Fibroblast of the aortic adventitia (primary cell): ENCODE measurements around the gene NFATC1. TPM values are rescaled to one million over a fixed set of nuclear protein-coding genes. Genes with fewer than 3 reads are reported as not detected.

Experiments used
- DNase-seq: peaks from one replicate; pipeline ENCODE4 v3.0.0-alpha.2; 2010; ENCODE audit warnings: low read depth
- H3K4me3 ChIP-seq: 2 replicates; pipeline ENCODE4 v1.5.1; 2011; ENCODE audit warnings: low read depth, mild to moderate bottlenecking, control low read depth, low read length, moderate library complexity
- CTCF ChIP-seq: IDR thresholded peaks from 2 replicates; pipeline ENCODE4 v1.5.1; 2011; ENCODE audit warnings: mild to moderate bottlenecking, low read length, control low read depth, inconsistent platforms; ENCODE audit not compliant: insufficient read depth
- total RNA-seq: library from RNA; depleted of rRNA; stranded (reverse); fragments of >200 nt; gene quantifications from 2 replicates; pipeline ENCODE4 v1.2.3, GENCODE V29; 2012; ENCODE audit warnings: low replicate concordance

NFATC1 gene
- total RNA-seq, 1 donor, result 3.0 TPM

GRCh38 chr18:79515944-79516351, 120.2 kb downstream of the NFATC1 start:
- DNase-seq, result no peak
- H3K4me3 ChIP-seq, result no peak overlapping the region
- TF ChIP-seq CTCF, result no peak

GRCh38 chr18:79516441-79516931, 120.8 kb downstream of the NFATC1 start:
- TF ChIP-seq CTCF, result no peak
- no peak for DNase-seq
- no peak overlapping the region for H3K4me3 ChIP-seq

- TF ChIP-seq CTCF, result no peak
- DNase-seq, result no peak
- no peak overlapping the region for H3K4me3 ChIP-seq
These were observed 121.6 kb downstream of the NFATC1 start for GRCh38 chr18:79517341-79517740.

- no peak overlapping the region for H3K4me3 ChIP-seq
- no peak for TF ChIP-seq CTCF
- DNase-seq, result no peak
These were observed 122.4 kb downstream of the NFATC1 start for GRCh38 chr18:79518028-79518682.

- no peak for TF ChIP-seq CTCF
- no peak overlapping the region for H3K4me3 ChIP-seq
- no peak for DNase-seq
These were observed 123.0 kb downstream of the NFATC1 start for GRCh38 chr18:79518683-79519128.

- no peak for TF ChIP-seq CTCF
- H3K4me3 ChIP-seq, result no peak overlapping the region
- DNase-seq, result no peak
These were observed 124.2 kb downstream of the NFATC1 start for GRCh38 chr18:79519751-79520477.
